Sigmoid colon (tissue), 4 donors: ENCODE data around the gene OGFOD2.

ENCODE experiments used
- EP300 ChIP-seq, 4 donors: sonication (generic); formaldehyde crosslinking; IDR thresholded peaks; one replicate each; pipeline ENCODE4 v1.6.1; 2017; ENCODE audit warnings: antibody characterized with exemption in 4 of 4
- POLR2A ChIP-seq, 2 donors: fragments of 450-650 bp; IDR thresholded peaks; one replicate each; pipeline ENCODE4 v1.6.1; 2016; ENCODE audit warnings: antibody characterized with exemption in 2 of 2, mild to moderate bottlenecking in 2 of 2, moderate library complexity in 2 of 2
- POLR2AphosphoS5 ChIP-seq, 4 donors: sonication (generic); formaldehyde crosslinking; IDR thresholded peaks; one replicate each; pipeline ENCODE4 v1.6.1; 2017; ENCODE audit warnings: antibody characterized with exemption in 4 of 4
- TF ChIP-seq, protein P1 (sequence below), 4 experiments: fragments of 450-650 bp in 3 of 4; fragments of 200-600 bp in 1 of 4; IDR thresholded peaks; one replicate each; pipeline ENCODE4 v1.5.1; 2016 to 2019; ENCODE audit warnings: antibody characterized with exemption in 4 of 4, mild to moderate bottlenecking in 3 of 4, moderate library complexity in 2 of 4

- TF ChIP-seq, protein P1, sequence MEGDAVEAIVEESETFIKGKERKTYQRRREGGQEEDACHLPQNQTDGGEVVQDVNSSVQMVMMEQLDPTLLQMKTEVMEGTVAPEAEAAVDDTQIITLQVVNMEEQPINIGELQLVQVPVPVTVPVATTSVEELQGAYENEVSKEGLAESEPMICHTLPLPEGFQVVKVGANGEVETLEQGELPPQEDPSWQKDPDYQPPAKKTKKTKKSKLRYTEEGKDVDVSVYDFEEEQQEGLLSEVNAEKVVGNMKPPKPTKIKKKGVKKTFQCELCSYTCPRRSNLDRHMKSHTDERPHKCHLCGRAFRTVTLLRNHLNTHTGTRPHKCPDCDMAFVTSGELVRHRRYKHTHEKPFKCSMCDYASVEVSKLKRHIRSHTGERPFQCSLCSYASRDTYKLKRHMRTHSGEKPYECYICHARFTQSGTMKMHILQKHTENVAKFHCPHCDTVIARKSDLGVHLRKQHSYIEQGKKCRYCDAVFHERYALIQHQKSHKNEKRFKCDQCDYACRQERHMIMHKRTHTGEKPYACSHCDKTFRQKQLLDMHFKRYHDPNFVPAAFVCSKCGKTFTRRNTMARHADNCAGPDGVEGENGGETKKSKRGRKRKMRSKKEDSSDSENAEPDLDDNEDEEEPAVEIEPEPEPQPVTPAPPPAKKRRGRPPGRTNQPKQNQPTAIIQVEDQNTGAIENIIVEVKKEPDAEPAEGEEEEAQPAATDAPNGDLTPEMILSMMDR (IDR thresholded peaks at IDR 0.05): no peak
- no peak for TF ChIP-seq EP300 (IDR thresholded peaks at IDR 0.05)
- TF ChIP-seq POLR2AphosphoS5 (IDR thresholded peaks at IDR 0.05): no peak
- no peak for TF ChIP-seq POLR2A (IDR thresholded peaks at IDR 0.05)
Observed at GRCh38 chr12:122995503-122996187, 20.6 kb downstream of the OGFOD2 start.
